K562 (cell line): ENCODE measurements around the gene SPIN1. TPM values are rescaled to one million over a fixed set of nuclear protein-coding genes. Genes with fewer than 3 reads are reported as not detected.

Experiments used
- ATAC-seq: fragments of 200-7000 bp; cut with Tn5 transposase; 3 replicates; pipeline ENCODE4 v1.9.1; 2020; ENCODE audit warnings: moderate library complexity
- BruUV-seq: library from RNA; stranded (reverse); fragments of 400-500 nt; replicated peaks from 2 replicates; lab custom pipeline; 2021; lab: Mats Ljungman, UMichigan
- CTCF ChIA-PET: fragments of 300-600 bp; formaldehyde crosslinking; extraction: SDS; loops from one replicate; lab custom pipeline; 2021; ENCODE audit warnings: low intra/inter-chr PET ratio; lab: Yijun Ruan, JAX
- POLR2A ChIA-PET: fragments of 300-600, 350-650 bp; sonication (Branson Sonifier 250); formaldehyde crosslinking; extraction: SDS; loops from one replicate; lab custom pipeline; 2021; ENCODE audit warnings: antibody characterized with exemption, inconsistent platforms; lab: Yijun Ruan, JAX
- DNase-seq, 4 experiments: peaks; one replicate each; pipeline versions ENCODE4 v3.0.0 to v3.0.0-alpha.2; 2011 to 2018; ENCODE audit warnings: low spot score in 3 of 4, mixed read lengths in 3 of 4; ENCODE audit errors: extremely low read depth in 1 of 4
- FAIRE-seq: peaks from 2 replicates; lab custom pipeline; 2011; peaks lifted over from hg19 to GRCh38; lab: Jason Lieb, UNC
- H2AFZ ChIP-seq: 2 replicates; pipeline ENCODE4 v1.6.0; 2011; ENCODE audit warnings: low read depth, low read length, control low read depth, inconsistent platforms
- H3K27ac ChIP-seq: fragments of 200-600 bp; 3 replicates; pipeline ENCODE4 v1.8.0; 2011; ENCODE audit warnings: low read depth, mild to moderate bottlenecking, control low read depth, inconsistent platforms, low read length, moderate library complexity, mixed read lengths; ENCODE audit errors: extremely low read depth
- H3K27me3 ChIP-seq, 2 experiments: fragments of 300-600 bp in 1 of 2; 2 replicates in 1 of 2; 3 replicates in 1 of 2; pipeline versions ENCODE4 v1.6.0 to v1.8.0; 2011; ENCODE audit warnings: inconsistent platforms in 2 of 2, low read length in 2 of 2, mild to moderate bottlenecking in 1 of 2, mixed read lengths in 1 of 2, moderate library complexity in 1 of 2; ENCODE audit not compliant: control insufficient read depth in 2 of 2, insufficient read depth in 2 of 2
- H3K36me3 ChIP-seq: fragments of 300-600 bp; 3 replicates; pipeline ENCODE4 v1.8.0; 2011; ENCODE audit warnings: mild to moderate bottlenecking, low read length, inconsistent platforms; ENCODE audit not compliant: control insufficient read depth, insufficient read depth
- H3K4me1 ChIP-seq, 2 experiments: fragments of 200-600 bp in 1 of 2; replicated peaks in 1 of 2; 2 replicates in 1 of 2; 3 replicates in 1 of 2; pipeline versions ENCODE4 v1.5.1 to v1.8.0; 2011; ENCODE audit warnings: inconsistent platforms in 2 of 2, low read length in 2 of 2, mild to moderate bottlenecking in 1 of 2, mixed read lengths in 1 of 2, moderate library complexity in 1 of 2; ENCODE audit not compliant: control insufficient read depth in 2 of 2, insufficient read depth in 2 of 2
- H3K4me2 ChIP-seq: 2 replicates; pipeline ENCODE4 v1.6.1; 2011; ENCODE audit warnings: low read length, control low read depth, inconsistent platforms, mixed read lengths; ENCODE audit not compliant: insufficient read depth
- H3K4me3 ChIP-seq: fragments of 200-600 bp; sonication (generic), shearing (Covaris generic); 2 replicates; pipeline ENCODE4 v1.5.1; 2016; ENCODE audit warnings: control low read depth, inconsistent platforms
- H3K79me2 ChIP-seq: fragments of 200-600 bp; 3 replicates; pipeline ENCODE4 v1.8.0; 2011; ENCODE audit warnings: low read length, inconsistent platforms; ENCODE audit not compliant: control insufficient read depth, insufficient read depth
- H3K9ac ChIP-seq, 2 experiments: 2 replicates each; pipeline versions ENCODE4 v1.6.0 to v1.6.1; 2011; ENCODE audit warnings: low read depth in 2 of 2, low read length in 2 of 2, control low read depth in 1 of 2, inconsistent platforms in 1 of 2, mild to moderate bottlenecking in 1 of 2, mixed read lengths in 1 of 2; ENCODE audit not compliant: insufficient read depth in 1 of 2
- H3K9me1 ChIP-seq: one replicate; pipeline ENCODE4 v1.6.0; 2011; ENCODE audit warnings: inconsistent platforms, mild to moderate bottlenecking, low read length, moderate library complexity; ENCODE audit not compliant: control insufficient read depth, insufficient read depth
- H3K9me3 ChIP-seq: replicated peaks from 2 replicates; pipeline ENCODE4 v1.5.1; 2011; ENCODE audit warnings: low read depth, low read length, inconsistent platforms; ENCODE audit not compliant: control insufficient read depth, insufficient read depth
- H4K20me1 ChIP-seq: replicated peaks from 2 replicates; pipeline ENCODE4 v1.6.1; 2011; ENCODE audit warnings: low read length, inconsistent platforms, mixed read lengths; ENCODE audit not compliant: control insufficient read depth, insufficient read depth
- CTBP1 ChIP-seq: fragments of 450-650 bp; IDR thresholded peaks from 2 replicates; pipeline ENCODE4 v1.6.1; 2016; ENCODE audit warnings: borderline replicate concordance
- DIDO1 ChIP-seq: fragments of 450-650 bp; IDR thresholded peaks from 2 replicates; pipeline ENCODE4 v1.6.1; 2016; ENCODE audit warnings: low read depth, missing biosample characterization, missing genetic modification characterization
- DPF2 ChIP-seq: fragments of 450-650 bp; IDR thresholded peaks from 2 replicates; pipeline ENCODE4 v1.6.1; 2016
- EP400 ChIP-seq: fragments of 450-650 bp; IDR thresholded peaks from 2 replicates; pipeline ENCODE4 v1.6.1; 2017; ENCODE audit warnings: antibody characterized with exemption, mild to moderate bottlenecking, moderate library complexity
- HNRNPLL ChIP-seq: fragments of 200-400 bp; formaldehyde crosslinking; IDR thresholded peaks from 2 replicates; pipeline ENCODE4 v1.6.1; 2017; ENCODE audit warnings: low read length, low read depth, mild to moderate bottlenecking; ENCODE audit not compliant: poor library complexity, severe bottlenecking
- KDM5B ChIP-seq: fragments of 200-600 bp; sonication (generic); IDR thresholded peaks from 2 replicates; pipeline ENCODE4 v1.6.1; 2012; ENCODE audit warnings: low read depth, mild to moderate bottlenecking, moderate library complexity, low read length, control low read depth, inconsistent platforms; ENCODE audit not compliant: insufficient replicate concordance
- MAZ ChIP-seq, 2 experiments: fragments of 450-650 bp in 1 of 2; sonication (generic) in 1 of 2; formaldehyde crosslinking; IDR thresholded peaks in 1 of 2; conservative IDR thresholded peaks in 1 of 2; 2 replicates each; pipeline versions ENCODE4 v1.4.0 to v1.5.0; 2020; ENCODE audit warnings: mild to moderate bottlenecking in 1 of 2, missing genetic modification reagents in 1 of 2
- MBD2 ChIP-seq: sonication (generic); IDR thresholded peaks from 2 replicates; pipeline ENCODE4 v1.6.1; 2016; ENCODE audit warnings: low read depth, borderline replicate concordance
- MNT ChIP-seq, 2 experiments: fragments of 450-650 bp; conservative IDR thresholded peaks; 2 replicates each; pipeline ENCODE4 v1.6.1; 2017; ENCODE audit warnings: mild to moderate bottlenecking in 2 of 2, moderate library complexity in 2 of 2
- NCOA6 ChIP-seq: fragments of 450-650 bp; IDR thresholded peaks from 2 replicates; pipeline ENCODE4 v1.6.1; 2017; ENCODE audit warnings: mild to moderate bottlenecking
- RBFOX2 ChIP-seq: fragments of 200-400 bp; formaldehyde crosslinking; IDR thresholded peaks from 2 replicates; pipeline ENCODE4 v1.6.1; 2017; ENCODE audit warnings: low read depth, mild to moderate bottlenecking, low read length, moderate library complexity
- SMAD4 ChIP-seq: fragments of 250-450 bp; sonication (Bioruptor Pico); conservative IDR thresholded peaks from 2 replicates; pipeline ENCODE4 v1.8.0; 2021; ENCODE audit warnings: inconsistent platforms, mild to moderate bottlenecking, moderate library complexity
- ZSCAN29 ChIP-seq: fragments of 450-650 bp; IDR thresholded peaks from 2 replicates; pipeline ENCODE4 v1.6.1; 2017
- WGBS: fragments of 100-300 bp; shearing (Covaris generic); methylation state at CpG from one replicate; pipeline ENCODE4 v1.1.6; 2016; ENCODE audit warnings: low coverage, mixed read lengths; ENCODE audit not compliant: insufficient coverage; ENCODE audit errors: missing lambda C conversion rate; 5-methylcytosine and 5-hydroxymethylcytosine counted together
- in situ Hi-C: fragments of 300-500 bp; cut with MboI; formaldehyde crosslinking; loops from 4 replicates; pipeline ENCODE4 v1.15.0; 2018; ENCODE audit warnings: inconsistent platforms, mixed read lengths
- intact Hi-C: fragments of 100-400 bp; cut with micrococcal nuclease; formaldehyde crosslinking; loops from 2 replicates; pipeline ENCODE4 v1.14.2; 2022
- polyA plus RNA-seq, 8 experiments: library from polyadenylated mRNA; depleted of rRNA in 4 of 8; stranded (reverse) in 5 of 8; unstranded in 3 of 8; fragments of >200 nt; fragmentation: Nextera tagmentation in 2 of 8; fragmentation: Illumina TruSeq in 1 of 8; extraction: Ambion mirVana in 2 of 8; extraction: Trizol in 1 of 8; gene quantifications; 2 replicates each; pipeline versions ENCODE4 v1.2.1 to v1.2.3, GENCODE V29; 2011 to 2014; ENCODE audit warnings: inconsistent platforms in 1 of 8, missing spikeins in 1 of 8
- total RNA-seq, 7 experiments: library from RNA; depleted of rRNA in 6 of 7; stranded (reverse); fragments of >200 nt in 6 of 7; fragmentation: Illumina TruSeq in 2 of 7; extraction: Trizol in 2 of 7; gene quantifications; 2 replicates each; pipeline versions ENCODE4 v1.2.1 to v1.2.3, GENCODE V29; 2011 to 2021; ENCODE audit warnings: low replicate concordance in 1 of 7
- TF ChIP-seq, protein P1 (sequence below): fragments of 450-650 bp; formaldehyde crosslinking; IDR thresholded peaks from 2 replicates; pipeline ENCODE4 v1.4.0; 2020; ENCODE audit warnings: mild to moderate bottlenecking, moderate library complexity
- TF ChIP-seq, protein P2 (sequence below): fragments of 200-800 bp; sonication (Bioruptor generic); IDR thresholded peaks from 2 replicates; pipeline ENCODE4 v1.6.1; 2017; ENCODE audit warnings: missing genetic modification characterization, missing compliant biosample characterization

Gene SPIN1
- total and polyA plus RNA-seq, 9 of the 15 experiments (the other 6 are each of a cell fraction or from before 2014, with no cell fraction given), result 7.4 to 25.7 (median 15.6) TPM

DNA sequence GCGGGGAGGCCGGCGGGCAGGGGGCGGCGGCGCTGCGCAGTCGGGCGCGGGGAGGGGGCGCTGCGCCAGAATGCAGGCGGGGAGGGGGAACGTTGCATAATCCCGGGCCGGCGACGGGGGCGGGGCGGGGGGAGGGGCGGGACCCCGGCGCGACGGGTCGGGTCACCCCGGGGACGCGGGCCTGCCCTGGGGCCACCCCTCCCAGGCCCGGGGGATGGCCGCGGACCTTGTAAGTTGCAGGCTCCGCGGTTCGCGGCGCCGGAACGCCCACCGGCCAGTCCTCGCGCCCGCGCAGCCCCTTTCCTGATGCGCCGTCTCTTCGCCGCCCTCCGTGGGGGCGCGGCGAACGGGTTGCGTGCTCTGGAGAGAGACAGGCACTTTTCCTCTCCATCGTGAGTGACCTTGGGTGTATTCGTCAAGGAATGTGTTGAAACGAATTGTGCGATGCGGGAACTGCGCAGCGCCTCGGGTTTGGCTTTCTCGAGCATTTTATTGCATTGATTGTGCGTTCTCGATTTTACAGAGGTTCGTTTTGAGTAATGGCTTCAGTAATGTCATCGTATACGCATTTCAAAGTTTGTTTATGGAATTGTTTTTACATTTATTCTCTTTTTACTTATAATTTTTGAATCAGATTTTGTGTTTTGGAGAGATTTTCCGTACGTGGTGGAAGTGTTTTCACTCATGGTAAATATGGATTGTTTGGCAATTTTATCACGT is 802 bp downstream of the SPIN1 start:
- no peaks in the 10 kb centered on the region for H3K36me3 ChIP-seq
- H2AFZ ChIP-seq, result peak overlapping the region; percentile 82
- H3K9me3 ChIP-seq, result no peaks in the 10 kb centered on the region
- BruUV-seq, result no TSS peak
- ChIA-PET CTCF (interaction anchor here (0.6 kb wide), 3 partner anchors 219 to 555 kb away, joined by 3 to 4 read pairs (median 3); no protein-coding TSS in a partner anchor), POLR2A (no interaction called here)
- peaks cover 3 to 7% of the 10 kb centered on the region in 2 experiments; a peak in 4 of 5 replicates for H3K4me1 ChIP-seq
- H3K27ac ChIP-seq, result peak overlapping the region; percentile 80
- WGBS, result 2% methylated on average over 27 of the region's 71 CpGs
- FAIRE-seq (peak; percentile 40), ATAC-seq (peak; percentile 74), DNase-seq (peak; percentile 68 to 87 (median 80))
- no peaks in the 10 kb centered on the region for H3K27me3 ChIP-seq
- peak overlapping the region; percentile 89 for H3K4me2 ChIP-seq
- in situ Hi-C loops (no loop called here), intact Hi-C loops (loop anchor here (10.0 kb wide), 1 partner anchor 214 kb away; no protein-coding TSS in a partner anchor)
- peak overlapping the region; percentile 69 to 90 for H3K9ac ChIP-seq
- peaks cover 44% of the 10 kb centered on the region for H3K79me2 ChIP-seq
- peak overlapping the region; percentile 59 for H3K4me3 ChIP-seq
- no peaks in the 10 kb centered on the region for H3K9me1 ChIP-seq
- no peaks in the 10 kb centered on the region for H4K20me1 ChIP-seq
- TF ChIP-seq MAZ (CRISPR knock-in tag; conservative IDR thresholded peaks at IDR 0.05 in 1 of 2, IDR thresholded peaks at IDR 0.05 in 1 of 2), result peak in 1 of 2 experiments; percentile 24; a peak in 2 of 4 replicates
- TF ChIP-seq, protein P1, sequence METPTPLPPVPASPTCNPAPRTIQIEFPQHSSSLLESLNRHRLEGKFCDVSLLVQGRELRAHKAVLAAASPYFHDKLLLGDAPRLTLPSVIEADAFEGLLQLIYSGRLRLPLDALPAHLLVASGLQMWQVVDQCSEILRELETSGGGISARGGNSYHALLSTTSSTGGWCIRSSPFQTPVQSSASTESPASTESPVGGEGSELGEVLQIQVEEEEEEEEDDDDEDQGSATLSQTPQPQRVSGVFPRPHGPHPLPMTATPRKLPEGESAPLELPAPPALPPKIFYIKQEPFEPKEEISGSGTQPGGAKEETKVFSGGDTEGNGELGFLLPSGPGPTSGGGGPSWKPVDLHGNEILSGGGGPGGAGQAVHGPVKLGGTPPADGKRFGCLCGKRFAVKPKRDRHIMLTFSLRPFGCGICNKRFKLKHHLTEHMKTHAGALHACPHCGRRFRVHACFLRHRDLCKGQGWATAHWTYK (CRISPR knock-in tag), result no peak
- TF ChIP-seq EP400, result 0 out of 2 replicates have a peak, but pooled peaks have one; percentile 17
- TF ChIP-seq HNRNPLL, result peak; percentile 86
- TF ChIP-seq KDM5B, result peak; percentile 28
- TF ChIP-seq CTBP1, result peak; percentile 67
- TF ChIP-seq MNT (conservative IDR thresholded peaks at IDR 0.05), result 0 out of 4 replicates have a peak, but pooled peaks of 1 of the 2 experiments have one; percentile 30
- TF ChIP-seq, protein P2, sequence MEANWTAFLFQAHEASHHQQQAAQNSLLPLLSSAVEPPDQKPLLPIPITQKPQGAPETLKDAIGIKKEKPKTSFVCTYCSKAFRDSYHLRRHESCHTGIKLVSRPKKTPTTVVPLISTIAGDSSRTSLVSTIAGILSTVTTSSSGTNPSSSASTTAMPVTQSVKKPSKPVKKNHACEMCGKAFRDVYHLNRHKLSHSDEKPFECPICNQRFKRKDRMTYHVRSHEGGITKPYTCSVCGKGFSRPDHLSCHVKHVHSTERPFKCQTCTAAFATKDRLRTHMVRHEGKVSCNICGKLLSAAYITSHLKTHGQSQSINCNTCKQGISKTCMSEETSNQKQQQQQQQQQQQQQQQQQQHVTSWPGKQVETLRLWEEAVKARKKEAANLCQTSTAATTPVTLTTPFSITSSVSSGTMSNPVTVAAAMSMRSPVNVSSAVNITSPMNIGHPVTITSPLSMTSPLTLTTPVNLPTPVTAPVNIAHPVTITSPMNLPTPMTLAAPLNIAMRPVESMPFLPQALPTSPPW (CRISPR knock-in tag), result peak; percentile 78; the same call in 1 of the 2 replicates
- TF ChIP-seq NCOA6, result peak; percentile 49; the same call in 1 of the 2 replicates
- 0 out of 2 replicates have a peak, but pooled peaks have one; percentile 18 for TF ChIP-seq DPF2
- TF ChIP-seq SMAD4 (CRISPR knock-in tag), result peak; percentile 5
- TF ChIP-seq MBD2, result no peak
- no peak for TF ChIP-seq DIDO1 (tag)
- TF ChIP-seq ZSCAN29, result no peak
- peak; percentile 60; the same call in 1 of the 2 replicates for TF ChIP-seq RBFOX2
